A673 (cell line): ENCODE data around the gene CATSPERE. TPM values are rescaled to one million over a fixed set of nuclear protein-coding genes. Genes with fewer than 3 reads are reported as not detected.
"Not testable (repeated sequence)": the region's sequence is repeated elsewhere in the genome, so short reads cannot be mapped to it uniquely, and the experiment has no call there.

Experiments used
- BruUV-seq: library from RNA; stranded (reverse); fragments of 400-500 nt; replicated peaks from 2 replicates; lab custom pipeline; 2021; lab: Mats Ljungman, UMichigan
- CTCF ChIA-PET: fragments of 300-600 bp; sonication (Branson Sonifier 250); formaldehyde crosslinking; loops from one replicate; lab custom pipeline; 2022; ENCODE audit warnings: antibody characterized with exemption; lab: Charles Lee
- POLR2A ChIA-PET: fragments of 300-600 bp; sonication (Branson Sonifier 250); formaldehyde crosslinking; loops from one replicate; lab custom pipeline; 2022; ENCODE audit warnings: antibody characterized with exemption; ENCODE audit not compliant: low non-redundant PET; lab: Charles Lee
- DNase-seq: peaks from one replicate; pipeline ENCODE4 v3.0.0-alpha.2; 2015; ENCODE audit warnings: low spot score
- H3K27ac ChIP-seq: fragments of 200-600 bp; sonication (generic); 2 replicates; pipeline ENCODE4 v1.5.1; 2016; ENCODE audit warnings: mixed run types, low read depth, mild to moderate bottlenecking, mixed read lengths, antibody characterized with exemption, low read length; ENCODE audit not compliant: poor library complexity, severe bottlenecking
- H3K27me3 ChIP-seq: fragments of 200-600 bp; sonication (generic); replicated peaks from 2 replicates; pipeline ENCODE4 v1.6.1; 2017; ENCODE audit warnings: mixed run types, low read depth, mild to moderate bottlenecking, mixed read lengths, antibody characterized with exemption, low read length; ENCODE audit not compliant: insufficient read depth, poor library complexity
- H3K36me3 ChIP-seq: fragments of 200-600 bp; sonication (generic); 2 replicates; pipeline ENCODE4 v1.6.1; 2016; ENCODE audit warnings: mixed run types, mild to moderate bottlenecking, mixed read lengths, antibody characterized with exemption, low read length; ENCODE audit not compliant: insufficient read depth, poor library complexity, severe bottlenecking
- H3K4me1 ChIP-seq: fragments of 200-600 bp; sonication (generic); 2 replicates; pipeline ENCODE4 v1.6.1; 2017; ENCODE audit warnings: mixed run types, mild to moderate bottlenecking, mixed read lengths, antibody characterized with exemption, low read length; ENCODE audit not compliant: insufficient read depth, poor library complexity, severe bottlenecking
- H3K4me3 ChIP-seq: fragments of 200-600 bp; sonication (generic); 2 replicates; pipeline ENCODE4 v1.5.1; 2016; ENCODE audit warnings: low read depth, mixed run types, mild to moderate bottlenecking, mixed read lengths, low read length; ENCODE audit not compliant: poor library complexity, severe bottlenecking
- H3K9me3 ChIP-seq: fragments of 200-600 bp; sonication (generic); 2 replicates; pipeline ENCODE4 v1.6.1; 2016; ENCODE audit warnings: mixed run types, low read depth, mild to moderate bottlenecking, mixed read lengths, antibody characterized with exemption, low read length; ENCODE audit not compliant: poor library complexity, severe bottlenecking
- EZH2 ChIP-seq: fragments of 200-600 bp; sonication (generic); IDR thresholded peaks from 2 replicates; pipeline ENCODE4 v1.6.1; 2017; ENCODE audit warnings: borderline replicate concordance, low read depth, mild to moderate bottlenecking, mixed read lengths, antibody characterized with exemption, low read length; ENCODE audit not compliant: poor library complexity, severe bottlenecking
- intact Hi-C: fragments of 100-400 bp; cut with micrococcal nuclease; formaldehyde crosslinking; loops from one replicate; pipeline ENCODE4 v1.10.0; 2022; ENCODE audit not compliant: unreplicated experiment
- total RNA-seq: library from RNA; stranded (reverse); gene quantifications from 2 replicates; pipeline ENCODE4 v1.2.3, GENCODE V29; 2021
- TF ChIP-seq, protein P1 (sequence below): fragments of 300-800, 200-600 bp; sonication (generic); conservative IDR thresholded peaks from 2 replicates; pipeline ENCODE4 v1.5.1; 2017; ENCODE audit warnings: low read depth, mild to moderate bottlenecking, antibody characterized with exemption, low read length, moderate library complexity, mixed read lengths

The CATSPERE gene
- total RNA-seq, 1 experiment from 2014 or later, result 0.45 TPM

DNA sequence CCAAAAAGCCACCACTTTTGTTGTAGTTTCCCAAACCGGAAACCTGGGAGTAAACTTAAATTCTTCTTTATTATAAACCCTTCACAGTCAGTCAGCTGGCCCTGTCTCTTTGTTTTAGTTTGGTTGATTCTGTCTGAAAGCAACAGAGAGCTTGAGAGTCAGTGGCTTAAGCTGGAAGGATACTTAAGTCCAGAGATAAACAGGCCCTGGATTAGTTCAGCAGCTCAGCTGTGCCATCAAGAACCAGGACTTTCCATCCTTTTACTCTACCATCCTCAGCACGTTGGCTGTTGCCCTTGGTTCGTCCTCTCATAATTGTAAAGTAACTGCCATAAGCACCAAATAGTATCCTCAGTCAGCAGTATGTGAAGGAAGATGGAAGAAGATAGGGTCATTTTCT is 196.3 kb downstream of the CATSPERE start:
- H3K27me3 ChIP-seq, result no peaks in the 10 kb centered on the region
- BruUV-seq, result no TSS peak
- no peaks in the 10 kb centered on the region for H3K9me3 ChIP-seq
- H3K4me3 ChIP-seq, result no peak overlapping the region
- TF ChIP-seq, protein P1, sequence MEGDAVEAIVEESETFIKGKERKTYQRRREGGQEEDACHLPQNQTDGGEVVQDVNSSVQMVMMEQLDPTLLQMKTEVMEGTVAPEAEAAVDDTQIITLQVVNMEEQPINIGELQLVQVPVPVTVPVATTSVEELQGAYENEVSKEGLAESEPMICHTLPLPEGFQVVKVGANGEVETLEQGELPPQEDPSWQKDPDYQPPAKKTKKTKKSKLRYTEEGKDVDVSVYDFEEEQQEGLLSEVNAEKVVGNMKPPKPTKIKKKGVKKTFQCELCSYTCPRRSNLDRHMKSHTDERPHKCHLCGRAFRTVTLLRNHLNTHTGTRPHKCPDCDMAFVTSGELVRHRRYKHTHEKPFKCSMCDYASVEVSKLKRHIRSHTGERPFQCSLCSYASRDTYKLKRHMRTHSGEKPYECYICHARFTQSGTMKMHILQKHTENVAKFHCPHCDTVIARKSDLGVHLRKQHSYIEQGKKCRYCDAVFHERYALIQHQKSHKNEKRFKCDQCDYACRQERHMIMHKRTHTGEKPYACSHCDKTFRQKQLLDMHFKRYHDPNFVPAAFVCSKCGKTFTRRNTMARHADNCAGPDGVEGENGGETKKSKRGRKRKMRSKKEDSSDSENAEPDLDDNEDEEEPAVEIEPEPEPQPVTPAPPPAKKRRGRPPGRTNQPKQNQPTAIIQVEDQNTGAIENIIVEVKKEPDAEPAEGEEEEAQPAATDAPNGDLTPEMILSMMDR, result no peak
- no peak for TF ChIP-seq EZH2
- CTCF ChIA-PET, result no interaction called here
- POLR2A ChIA-PET, result no interaction called here
- intact Hi-C loops, result loop anchor here (10.0 kb wide), 1 partner anchor 317 kb away; no protein-coding TSS in a partner anchor
- peaks cover 13% of the 10 kb centered on the region for H3K36me3 ChIP-seq
- H3K27ac ChIP-seq, result no peak overlapping the region
- no peak for DNase-seq
- peaks cover 10% of the 10 kb centered on the region for H3K4me1 ChIP-seq

DNA sequence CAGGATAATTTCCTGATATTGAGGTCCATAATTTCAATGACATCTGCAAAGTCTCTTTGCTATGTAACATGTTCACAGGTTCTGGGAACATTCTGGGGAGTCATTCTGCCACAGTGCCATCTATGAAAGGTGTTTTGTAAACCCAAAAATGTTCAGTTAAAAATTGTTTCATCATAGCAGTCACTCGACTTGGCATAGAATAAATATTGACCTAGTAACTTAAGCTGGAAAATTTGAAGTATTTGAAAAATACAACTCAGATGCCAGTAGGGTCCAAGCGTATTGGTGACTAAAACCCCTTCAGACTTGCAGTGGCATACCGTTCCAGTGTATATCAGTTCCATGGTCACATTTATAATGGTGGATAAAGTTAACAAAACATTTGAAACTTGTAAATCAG is 198.6 kb downstream of the CATSPERE start:
- no peak overlapping the region for H3K27ac ChIP-seq
- H3K36me3 ChIP-seq, result peaks cover 13% of the 10 kb centered on the region
- peaks cover 6% of the 10 kb centered on the region for H3K4me1 ChIP-seq
- intact Hi-C loops, result loop anchor here (10.0 kb wide), 1 partner anchor 315 kb away; no protein-coding TSS in a partner anchor
- TF ChIP-seq, protein P1, result no peak
- TF ChIP-seq EZH2, result no peak
- no peaks in the 10 kb centered on the region for H3K27me3 ChIP-seq
- no TSS peak for BruUV-seq
- ChIA-PET POLR2A (no interaction called here), CTCF (no interaction called here)
- no peaks in the 10 kb centered on the region for H3K9me3 ChIP-seq
- no peak overlapping the region for H3K4me3 ChIP-seq
- DNase-seq, result no peak

DNA sequence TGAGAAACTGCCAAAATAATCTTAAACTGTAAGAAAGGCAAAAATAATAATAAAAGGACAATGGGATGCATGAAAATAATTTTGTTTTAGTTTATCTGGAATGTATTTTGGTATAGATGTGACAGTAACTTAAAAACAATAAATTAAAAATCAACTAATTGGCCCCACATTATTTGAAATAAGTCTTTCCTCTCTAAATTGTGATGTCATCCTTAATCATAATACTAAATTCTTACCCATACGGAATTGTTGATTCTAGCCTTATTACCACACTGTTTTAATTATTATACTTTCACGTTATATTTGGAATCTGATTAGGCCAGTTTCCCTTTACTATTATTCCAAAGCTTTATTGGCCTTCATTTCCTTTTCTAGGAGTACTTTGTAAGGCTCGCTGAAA is 199.5 kb downstream of the CATSPERE start:
- no peak overlapping the region for H3K27ac ChIP-seq
- intact Hi-C loops, result no loop called here
- H3K27me3 ChIP-seq, result no peaks in the 10 kb centered on the region
- peaks cover 7% of the 10 kb centered on the region for H3K4me1 ChIP-seq
- H3K36me3 ChIP-seq, result peaks cover 13% of the 10 kb centered on the region
- no peaks in the 10 kb centered on the region for H3K9me3 ChIP-seq
- no peak for DNase-seq
- no peak for TF ChIP-seq EZH2
- TF ChIP-seq, protein P1, result no peak
- ChIA-PET POLR2A (no interaction called here), CTCF (no interaction called here)
- H3K4me3 ChIP-seq, result no peak overlapping the region
- no TSS peak for BruUV-seq

DNA sequence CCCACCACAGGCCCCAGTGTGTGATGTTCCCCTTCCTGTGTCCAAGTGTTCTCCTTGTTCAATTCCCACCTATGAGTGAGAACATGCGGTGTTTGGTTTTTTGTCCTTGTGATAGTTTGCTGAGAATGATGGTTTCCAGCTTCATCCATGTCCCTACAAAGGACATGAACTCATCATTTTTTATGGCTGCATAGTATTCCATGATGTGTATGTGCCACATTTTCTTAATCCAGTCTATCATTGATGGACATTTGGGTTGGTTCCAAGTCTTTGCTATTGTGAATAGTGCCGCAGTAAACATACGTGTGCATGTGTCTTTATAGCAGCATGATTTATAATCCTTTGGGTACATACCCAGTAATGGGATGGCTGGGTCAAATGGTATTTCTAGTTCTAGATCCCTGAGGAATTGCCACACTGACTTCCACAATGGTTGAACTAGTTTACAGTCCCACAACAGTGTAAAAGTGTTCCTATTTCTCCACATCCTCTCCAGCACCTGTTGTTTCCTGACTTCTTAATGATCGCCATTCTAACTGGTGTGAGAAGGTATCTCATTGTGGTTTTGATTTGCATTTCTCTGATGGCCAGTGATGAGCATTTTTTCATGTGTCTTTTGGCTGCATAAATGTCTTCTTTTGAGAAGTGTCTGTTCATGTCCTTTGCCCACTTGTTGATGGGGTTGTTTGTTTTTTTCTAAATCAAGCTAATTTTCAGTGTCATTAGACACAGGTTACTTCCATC is 200.7 kb downstream of the CATSPERE start:
- H3K27me3 ChIP-seq, CTCF ChIA-PET, H3K4me1 ChIP-seq, BruUV-seq, H3K27ac ChIP-seq, H3K4me3 ChIP-seq, POLR2A ChIA-PET, DNase-seq, intact Hi-C loops, H3K9me3 ChIP-seq: not testable (repeated sequence)
- peaks cover 13% of the 10 kb centered on the region for H3K36me3 ChIP-seq
